ENCODE data around the gene TNFRSF18.

TNFRSF18 gene

GRCh38 chr1:1254667-1254998 is 48.2 kb upstream of the TNFRSF18 start:
- no peak overlapping the region for H3K4me3 ChIP-seq (ENCODE audit: low read length, poor library complexity, severe bottlenecking)
- no peak overlapping the region for H3K4me2 ChIP-seq (ENCODE audit: low read depth, low read length, poor library complexity, severe bottlenecking)
- H3K27me3 ChIP-seq (ENCODE audit: insufficient read depth, low read length, poor library complexity, severe bottlenecking) = no peaks in the 10 kb centered on the region
- peaks cover 27% of the 10 kb centered on the region; the same call in 1 of the 2 replicates for H3K36me3 ChIP-seq (ENCODE audit: insufficient read depth, low read length)
- H3K9ac ChIP-seq (ENCODE audit: low read depth, low read length, poor library complexity, severe bottlenecking) = no peak overlapping the region
- no peaks in the 10 kb centered on the region for H3F3A ChIP-seq (ENCODE audit: low read depth)
- H3K4me1 ChIP-seq (ENCODE audit: insufficient read depth, low read length, poor library complexity, severe bottlenecking) = peaks cover 13% of the 10 kb centered on the region
- no peak for TF ChIP-seq EZH2phosphoT487 (IDR thresholded peaks at IDR 0.05; ENCODE audit: borderline replicate concordance)
- H3K9me3 ChIP-seq (ENCODE audit: insufficient read depth, low read depth, low read length) = no peaks in the 10 kb centered on the region
- H2AFZ ChIP-seq (ENCODE audit: low read length) = no peak overlapping the region
- peaks cover 4% of the 10 kb centered on the region; the same call in 1 of the 2 replicates for H3K79me2 ChIP-seq (ENCODE audit: insufficient read depth, low read length)
- H4K20me1 ChIP-seq (ENCODE audit: insufficient read depth, low read length, poor library complexity, severe bottlenecking) = no peaks in the 10 kb centered on the region
- H3K9me2 ChIP-seq (replicated peaks; ENCODE audit: low read depth, low read length) = no peaks in the 10 kb centered on the region

GRCh38 chr1:1253972-1254666 is 47.7 kb upstream of the TNFRSF18 start:
- no peak overlapping the region for H3K9ac ChIP-seq (ENCODE audit: low read depth, low read length, poor library complexity, severe bottlenecking)
- H3K36me3 ChIP-seq (ENCODE audit: insufficient read depth, low read length) = peaks cover 22% of the 10 kb centered on the region; the same call in 1 of the 2 replicates

GRCh38 chr1:1253314-1253713 is 46.9 kb upstream of the TNFRSF18 start:
- no peaks in the 10 kb centered on the region for H4K20me1 ChIP-seq (ENCODE audit: insufficient read depth, low read length, poor library complexity, severe bottlenecking)

More at GRCh38 chr1:1253972-1254666, 47.7 kb upstream of the TNFRSF18 start:
- Histone ChIP-seq H3K4me2 (ENCODE audit: low read depth, low read length, poor library complexity, severe bottlenecking) (no peak overlapping the region), H3K27me3 (ENCODE audit: insufficient read depth, low read length, poor library complexity, severe bottlenecking) (no peaks in the 10 kb centered on the region), H3K9me2 (replicated peaks; ENCODE audit: low read depth, low read length) (no peaks in the 10 kb centered on the region), H3K9me3 (ENCODE audit: insufficient read depth, low read depth, low read length) (no peaks in the 10 kb centered on the region), H3F3A (ENCODE audit: low read depth) (no peaks in the 10 kb centered on the region), H4K20me1 (ENCODE audit: insufficient read depth, low read length, poor library complexity, severe bottlenecking) (no peaks in the 10 kb centered on the region), H3K4me1 (ENCODE audit: insufficient read depth, low read length, poor library complexity, severe bottlenecking) (peaks cover 13% of the 10 kb centered on the region), H3K4me3 (ENCODE audit: low read length, poor library complexity, severe bottlenecking) (no peak overlapping the region), H2AFZ (ENCODE audit: low read length) (no peak overlapping the region), H3K79me2 (ENCODE audit: insufficient read depth, low read length) (peaks cover 4% of the 10 kb centered on the region; the same call in 1 of the 2 replicates)
- TF ChIP-seq EZH2phosphoT487 (IDR thresholded peaks at IDR 0.05; ENCODE audit: borderline replicate concordance) (no peak), CTCF (conservative IDR thresholded peaks at IDR 0.05; ENCODE audit: low read length) (no peak)

More at GRCh38 chr1:1253314-1253713, 46.9 kb upstream of the TNFRSF18 start:
- Histone ChIP-seq H3K4me1 (ENCODE audit: insufficient read depth, low read length, poor library complexity, severe bottlenecking) (peaks cover 13% of the 10 kb centered on the region), H2AFZ (ENCODE audit: low read length) (no peak overlapping the region), H3K27me3 (ENCODE audit: insufficient read depth, low read length, poor library complexity, severe bottlenecking) (no peaks in the 10 kb centered on the region), H3K9ac (ENCODE audit: low read depth, low read length, poor library complexity, severe bottlenecking) (no peak overlapping the region), H3K4me3 (ENCODE audit: low read length, poor library complexity, severe bottlenecking) (no peak overlapping the region), H3K9me3 (ENCODE audit: insufficient read depth, low read depth, low read length) (no peaks in the 10 kb centered on the region), H3K36me3 (ENCODE audit: insufficient read depth, low read length) (peaks cover 18% of the 10 kb centered on the region; the same call in 1 of the 2 replicates), H3K9me2 (replicated peaks; ENCODE audit: low read depth, low read length) (no peaks in the 10 kb centered on the region), H3K4me2 (ENCODE audit: low read depth, low read length, poor library complexity, severe bottlenecking) (no peak overlapping the region), H3K79me2 (ENCODE audit: insufficient read depth, low read length) (peaks cover 1% of the 10 kb centered on the region; the same call in 1 of the 2 replicates), H3F3A (ENCODE audit: low read depth) (no peaks in the 10 kb centered on the region)
- no peak for TF ChIP-seq CTCF (conservative IDR thresholded peaks at IDR 0.05; ENCODE audit: low read length)
- TF ChIP-seq EZH2phosphoT487 (IDR thresholded peaks at IDR 0.05; ENCODE audit: borderline replicate concordance) = no peak
